HFF-Myc (cell line): ENCODE measurements around the gene SIMC1.

Experiments
- DNase-seq: peaks from one replicate; pipeline ENCODE4 v3.0.0-alpha.2; 2011; ENCODE audit warnings: low read depth; ENCODE audit errors: extremely low read depth
- H3K4me3 ChIP-seq: replicated peaks from 2 replicates; pipeline ENCODE4 v1.5.1; 2011; ENCODE audit warnings: low read depth, mild to moderate bottlenecking, control low read depth, low read length
- TF ChIP-seq, protein P1 (sequence below): IDR thresholded peaks from 2 replicates; pipeline ENCODE4 v1.5.1; 2012; ENCODE audit warnings: mild to moderate bottlenecking, low read depth, low read length, control low read depth; ENCODE audit errors: missing control alignments

Gene SIMC1

DNA sequence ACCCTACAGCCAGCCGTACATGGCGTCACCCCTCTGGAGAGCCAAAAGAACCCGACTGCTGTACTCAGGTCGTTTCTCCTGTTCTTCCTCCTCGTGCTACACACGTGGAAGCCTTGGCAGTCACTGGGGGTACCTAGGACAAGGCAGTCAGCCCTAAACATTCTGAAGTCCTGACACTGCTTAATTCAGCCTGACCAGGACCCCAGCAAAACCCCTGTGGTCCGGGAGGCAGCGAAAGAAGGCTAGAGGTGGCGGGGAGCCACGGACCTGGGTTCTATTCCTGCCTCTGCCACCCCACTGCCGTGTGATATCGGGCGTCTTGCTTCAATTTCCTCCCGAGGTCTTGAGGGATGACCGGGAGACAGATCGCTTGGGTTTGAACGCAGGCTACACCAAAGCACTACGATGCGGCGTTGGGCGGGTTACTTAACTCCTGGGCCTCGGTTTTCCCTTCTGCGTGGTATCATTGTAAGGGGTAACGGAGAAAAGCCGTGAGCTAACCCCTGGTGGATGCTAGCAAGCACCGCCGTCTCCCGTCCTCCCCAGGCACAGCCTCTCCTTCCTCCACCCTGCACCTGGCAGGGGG is 126.6 kb downstream of the SIMC1 start:
- TF ChIP-seq, protein P1, sequence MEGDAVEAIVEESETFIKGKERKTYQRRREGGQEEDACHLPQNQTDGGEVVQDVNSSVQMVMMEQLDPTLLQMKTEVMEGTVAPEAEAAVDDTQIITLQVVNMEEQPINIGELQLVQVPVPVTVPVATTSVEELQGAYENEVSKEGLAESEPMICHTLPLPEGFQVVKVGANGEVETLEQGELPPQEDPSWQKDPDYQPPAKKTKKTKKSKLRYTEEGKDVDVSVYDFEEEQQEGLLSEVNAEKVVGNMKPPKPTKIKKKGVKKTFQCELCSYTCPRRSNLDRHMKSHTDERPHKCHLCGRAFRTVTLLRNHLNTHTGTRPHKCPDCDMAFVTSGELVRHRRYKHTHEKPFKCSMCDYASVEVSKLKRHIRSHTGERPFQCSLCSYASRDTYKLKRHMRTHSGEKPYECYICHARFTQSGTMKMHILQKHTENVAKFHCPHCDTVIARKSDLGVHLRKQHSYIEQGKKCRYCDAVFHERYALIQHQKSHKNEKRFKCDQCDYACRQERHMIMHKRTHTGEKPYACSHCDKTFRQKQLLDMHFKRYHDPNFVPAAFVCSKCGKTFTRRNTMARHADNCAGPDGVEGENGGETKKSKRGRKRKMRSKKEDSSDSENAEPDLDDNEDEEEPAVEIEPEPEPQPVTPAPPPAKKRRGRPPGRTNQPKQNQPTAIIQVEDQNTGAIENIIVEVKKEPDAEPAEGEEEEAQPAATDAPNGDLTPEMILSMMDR, result no peak
- no peak for DNase-seq
- H3K4me3 ChIP-seq, result peak overlapping the region; percentile 69

DNA sequence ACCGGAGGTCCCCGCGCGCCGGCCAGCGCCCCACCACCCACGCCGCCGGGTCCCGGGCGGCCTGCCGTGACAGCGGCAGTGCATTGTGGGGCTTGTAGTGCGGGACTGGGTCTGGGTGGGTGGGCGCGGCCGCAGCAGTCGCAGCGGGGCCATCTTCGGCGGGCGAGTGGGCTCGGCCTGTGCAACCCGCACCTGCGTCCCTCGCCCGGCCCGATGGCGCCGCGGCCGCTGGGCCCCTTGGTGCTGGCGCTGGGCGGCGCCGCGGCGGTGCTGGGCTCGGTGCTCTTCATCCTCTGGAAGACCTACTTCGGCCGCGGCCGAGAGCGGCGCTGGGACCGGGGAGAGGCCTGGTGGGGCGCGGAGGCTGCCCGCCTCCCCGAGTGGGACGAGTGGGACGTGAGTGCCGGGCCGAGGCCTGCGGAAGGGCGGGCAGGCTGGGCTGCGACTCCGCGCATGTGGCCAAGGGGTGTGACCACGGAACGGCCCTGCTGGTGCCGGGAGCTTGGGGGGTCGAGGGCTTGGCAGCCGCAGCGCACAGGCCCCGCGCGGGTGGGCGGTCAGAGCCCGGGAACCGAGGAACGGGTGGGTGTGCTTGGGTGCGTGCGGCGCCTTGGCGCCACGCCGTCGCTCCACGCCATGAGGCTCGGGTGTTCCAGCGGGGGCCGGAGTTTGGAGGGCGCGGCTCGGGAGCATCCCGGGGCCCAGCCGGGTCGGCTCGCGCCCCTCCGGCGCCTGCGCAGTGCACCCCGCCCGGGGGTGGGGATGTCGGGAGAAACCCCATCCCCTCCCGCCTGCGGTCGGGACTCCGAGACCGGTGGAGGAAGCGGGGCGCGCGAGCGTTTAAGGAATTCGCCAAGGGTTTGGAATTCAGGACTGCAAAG is 127.4 kb downstream of the SIMC1 start, which contains the start of gene ARL10:
Gene ARL10, plus strand, starts transcription at position 137 of the 881 bp plus-strand sequence. Its CDS starts 77 bp downstream, at position 214.
- TF ChIP-seq, protein P1, result no peak
- peak within 1 kb of the TSS; percentile 69 for H3K4me3 ChIP-seq
- no peak for DNase-seq

GRCh38 chr5:176366232-176366894 is 128.1 kb downstream of the SIMC1 start:
- DNase-seq, result no peak
- TF ChIP-seq, protein P1, result no peak
- H3K4me3 ChIP-seq, result peak overlapping the region; percentile 69

- no peak for DNase-seq
- H3K4me3 ChIP-seq, result no peak overlapping the region
- TF ChIP-seq, protein P1, result no peak
Measured at GRCh38 chr5:176368726-176369125, 130.5 kb downstream of the SIMC1 start.

- TF ChIP-seq, protein P1, result no peak
- DNase-seq, result no peak
Measured at GRCh38 chr5:176369934-176370711, 131.9 kb downstream of the SIMC1 start.

More at GRCh38 chr5:176369934-176370711, 131.9 kb downstream of the SIMC1 start:
- no peak overlapping the region for H3K4me3 ChIP-seq
